IMR-90 (cell line): ENCODE data around the gene ITIH5. TPM values are rescaled to one million over a fixed set of nuclear protein-coding genes. Genes with fewer than 3 reads are reported as not detected.

ENCODE experiments used
- ATAC-seq: fragments of 200-7000 bp; cut with Tn5 transposase; 2 replicates; pipeline ENCODE4 v1.9.1; 2020; ENCODE audit warnings: low read depth, mild to moderate bottlenecking, moderate library complexity
- BruUV-seq: library from RNA; stranded (reverse); fragments of 400-500 nt; replicated peaks from 2 replicates; lab custom pipeline; 2021; lab: Mats Ljungman, UMichigan
- CTCF ChIA-PET: fragments of 300-600 bp; formaldehyde crosslinking; extraction: SDS; loops from one replicate; lab custom pipeline; 2021; ENCODE audit warnings: antibody characterized with exemption; lab: Yijun Ruan, JAX
- POLR2A ChIA-PET: fragments of 300-600 bp; sonication (Branson Sonifier 250); formaldehyde crosslinking; loops from one replicate; lab custom pipeline; 2022; ENCODE audit warnings: antibody characterized with exemption; ENCODE audit not compliant: unreplicated experiment; lab: Charles Lee
- DNase-seq: peaks from one replicate; pipeline ENCODE4 v3.0.0; 2013
- H2AFZ ChIP-seq: replicated peaks from 2 replicates; pipeline ENCODE3; 2013; ENCODE audit warnings: low read length, mild to moderate bottlenecking; ENCODE audit not compliant: poor library complexity
- H2AK5ac ChIP-seq: 2 replicates; pipeline ENCODE4 v1.6.1; 2013; ENCODE audit warnings: low read depth, low read length, inconsistent platforms
- H2AK9ac ChIP-seq: replicated peaks from 2 replicates; pipeline ENCODE3; 2013; ENCODE audit warnings: mild to moderate bottlenecking, low read depth, low read length, moderate library complexity; ENCODE audit not compliant: poor library complexity
- H2BK120ac ChIP-seq: 2 replicates; pipeline ENCODE4 v1.6.1; 2013; ENCODE audit warnings: low read depth, low read length, inconsistent platforms
- H2BK15ac ChIP-seq: 3 replicates; pipeline ENCODE4 v1.6.1; 2013; ENCODE audit warnings: low read depth, low read length, inconsistent platforms
- H2BK20ac ChIP-seq: 2 replicates; pipeline ENCODE4 v1.6.1; 2013; ENCODE audit warnings: low read depth, mild to moderate bottlenecking, inconsistent platforms, low read length, moderate library complexity
- H2BK5ac ChIP-seq: 2 replicates; pipeline ENCODE4 v1.6.1; 2013; ENCODE audit warnings: mild to moderate bottlenecking, low read depth, low read length, inconsistent platforms; ENCODE audit not compliant: poor library complexity, severe bottlenecking
- H3K14ac ChIP-seq: replicated peaks from 2 replicates; pipeline ENCODE4 v1.6.1; 2013; ENCODE audit warnings: low read depth, low read length, inconsistent platforms
- H3K18ac ChIP-seq: 2 replicates; pipeline ENCODE4 v1.6.1; 2013; ENCODE audit warnings: low read depth, low read length, control low read depth
- H3K23ac ChIP-seq: 2 replicates; pipeline ENCODE4 v1.6.1; 2013; ENCODE audit warnings: low read depth, low read length, inconsistent platforms
- H3K27ac ChIP-seq: 2 replicates; pipeline ENCODE4 v1.5.1; 2013; ENCODE audit warnings: mild to moderate bottlenecking, control low read depth, low read length; ENCODE audit not compliant: insufficient read depth
- H3K27me3 ChIP-seq: 2 replicates; pipeline ENCODE4 v1.6.1; 2013; ENCODE audit warnings: low read length; ENCODE audit not compliant: control insufficient read depth, insufficient read depth
- H3K36me3 ChIP-seq: 2 replicates; pipeline ENCODE4 v1.6.1; 2013; ENCODE audit warnings: low read length, mixed read lengths; ENCODE audit not compliant: control insufficient read depth, insufficient read depth
- H3K4ac ChIP-seq: 2 replicates; pipeline ENCODE4 v1.6.1; 2013; ENCODE audit warnings: low read depth, low read length, inconsistent platforms
- H3K4me1 ChIP-seq: 2 replicates; pipeline ENCODE4 v1.6.1; 2013; ENCODE audit warnings: low read length, mixed read lengths; ENCODE audit not compliant: control insufficient read depth, insufficient read depth
- H3K4me2 ChIP-seq: 2 replicates; pipeline ENCODE4 v1.6.1; 2013; ENCODE audit warnings: low read depth, mild to moderate bottlenecking, control low read depth, low read length, moderate library complexity
- H3K4me3 ChIP-seq: 2 replicates; pipeline ENCODE4 v1.5.1; 2013; ENCODE audit warnings: low read depth, mild to moderate bottlenecking, control low read depth, low read length, moderate library complexity; ENCODE audit not compliant: insufficient read depth
- H3K56ac ChIP-seq: 2 replicates; pipeline ENCODE4 v1.6.1; 2013; ENCODE audit warnings: low read length, inconsistent platforms; ENCODE audit not compliant: insufficient read depth; ENCODE audit errors: extremely low read depth
- H3K79me1 ChIP-seq, 2 experiments: 2 replicates each; pipeline ENCODE4 v1.6.1; 2013; ENCODE audit warnings: low read length in 2 of 2, inconsistent platforms in 1 of 2, low read depth in 1 of 2
- H3K9ac ChIP-seq: 2 replicates; pipeline ENCODE4 v1.6.1; 2013; ENCODE audit warnings: low read depth, low read length, control low read depth
- H3K9me1 ChIP-seq: 2 replicates; pipeline ENCODE4 v1.6.1; 2013; ENCODE audit warnings: low read length, inconsistent platforms; ENCODE audit not compliant: insufficient read depth
- H3K9me3 ChIP-seq: 2 replicates; pipeline ENCODE4 v1.6.1; 2013; ENCODE audit warnings: low read length; ENCODE audit not compliant: control insufficient read depth, insufficient read depth
- H4K20me1 ChIP-seq: 2 replicates; pipeline ENCODE4 v1.6.1; 2013; ENCODE audit warnings: low read length, inconsistent platforms; ENCODE audit not compliant: insufficient read depth
- H4K5ac ChIP-seq: 2 replicates; pipeline ENCODE4 v1.6.1; 2013; ENCODE audit warnings: mild to moderate bottlenecking, low read depth, low read length, control low read depth
- H4K8ac ChIP-seq, 2 experiments: 2 replicates each; pipeline ENCODE4 v1.6.1; 2013; ENCODE audit warnings: low read depth in 2 of 2, low read length in 2 of 2, control low read depth in 1 of 2, inconsistent platforms in 1 of 2
- H4K91ac ChIP-seq: 2 replicates; pipeline ENCODE4 v1.6.1; 2013; ENCODE audit warnings: low read depth, low read length, inconsistent platforms; ENCODE audit not compliant: insufficient read depth
- BHLHE40 ChIP-seq: fragments of 150-350 bp; IDR thresholded peaks from 2 replicates; pipeline ENCODE4 v1.6.1; 2016; ENCODE audit warnings: mild to moderate bottlenecking, low read depth, low read length
- CHD1 ChIP-seq: IDR thresholded peaks from 2 replicates; pipeline ENCODE4 v1.6.1; 2012; ENCODE audit warnings: low read depth, low read length, improper control_type of control experiment
- CTCF ChIP-seq: conservative IDR thresholded peaks from 2 replicates; pipeline ENCODE4 v1.5.1; 2012; ENCODE audit warnings: mild to moderate bottlenecking, low read depth, low read length, improper control_type of control experiment
- ELK1 ChIP-seq: fragments of 150-350 bp; IDR thresholded peaks from 2 replicates; pipeline ENCODE4 v1.6.1; 2016; ENCODE audit warnings: low read depth, mild to moderate bottlenecking, low read length, moderate library complexity, borderline replicate concordance
- FOS ChIP-seq: fragments of 150-350 bp; IDR thresholded peaks from 2 replicates; pipeline ENCODE4 v1.6.1; 2016; ENCODE audit warnings: low read depth, low read length
- MAZ ChIP-seq: IDR thresholded peaks from 2 replicates; pipeline ENCODE4 v1.6.1; 2012; ENCODE audit warnings: low read depth, mild to moderate bottlenecking, low read length, improper control_type of control experiment, moderate library complexity, borderline replicate concordance
- NFE2L2 ChIP-seq: fragments of 150-350 bp; IDR thresholded peaks from 2 replicates; pipeline ENCODE4 v1.6.1; 2016; ENCODE audit warnings: low read depth, mild to moderate bottlenecking, low read length
- POLR2A ChIP-seq: IDR thresholded peaks from 2 replicates; pipeline ENCODE4 v1.6.1; 2012; ENCODE audit warnings: mild to moderate bottlenecking, low read depth, low read length
- RAD21 ChIP-seq: IDR thresholded peaks from 2 replicates; pipeline ENCODE4 v1.6.1; 2012; ENCODE audit warnings: low read length, improper control_type of control experiment
- RCOR1 ChIP-seq: IDR thresholded peaks from 2 replicates; pipeline ENCODE4 v1.6.1; 2012; ENCODE audit warnings: mild to moderate bottlenecking, low read length, improper control_type of control experiment; ENCODE audit not compliant: insufficient replicate concordance
- RFX5 ChIP-seq: IDR thresholded peaks from 2 replicates; pipeline ENCODE4 v1.8.0; 2012; ENCODE audit warnings: low read depth, mild to moderate bottlenecking, low read length, moderate library complexity
- WGBS, 2 experiments: methylation state at CpG; one replicate each; pipeline versions ENCODE4 v1.1.5 to v1.1.7; 2013; ENCODE audit warnings: missing lambda C conversion rate in 2 of 2; ENCODE audit not compliant: insufficient read length in 1 of 2; ENCODE audit errors: extremely low coverage in 2 of 2; 5-methylcytosine and 5-hydroxymethylcytosine counted together
- dilution Hi-C: fragments of 300-500 bp; cut with HindIII; formaldehyde crosslinking; loops from one replicate; pipeline ENCODE4 v1.14.3; 2018; ENCODE audit warnings: low sequenced_read_pairs; ENCODE audit not compliant: unreplicated experiment
- in situ Hi-C: fragments of 300-500 bp; cut with MboI; formaldehyde crosslinking; loops from 3 replicates; pipeline ENCODE4 v1.14.3; 2019; ENCODE audit warnings: low sequenced_read_pairs, inconsistent platforms, mixed read lengths
- intact Hi-C: fragments of 100-400 bp; cut with micrococcal nuclease; formaldehyde crosslinking; loops from 2 replicates; pipeline ENCODE4 v1.10.0; 2022
- polyA plus RNA-seq, 3 experiments: library from polyadenylated mRNA; depleted of rRNA; stranded (reverse); fragments of >200 nt; gene quantifications; 2 replicates each; pipeline ENCODE4 v1.2.3, GENCODE V29; 2012; ENCODE audit warnings: low replicate concordance in 1 of 3
- total RNA-seq: library from RNA; depleted of rRNA; stranded (reverse); fragments of >200 nt; gene quantifications from 2 replicates; pipeline ENCODE4 v1.2.3, GENCODE V29; 2012
- TF ChIP-seq, protein P1 (sequence below): fragments of 150-350 bp; IDR thresholded peaks from 2 replicates; pipeline ENCODE4 v1.6.1; 2017; ENCODE audit warnings: mild to moderate bottlenecking, antibody characterized with exemption, low read length, low read depth

The ITIH5 gene
- total and polyA plus RNA-seq, 2 of the 4 experiments (the other 2 are of a cell fraction), result under 0.01 to 0.07 TPM

- H2AFZ ChIP-seq, result no peak overlapping the region
Observed at GRCh38 chr10:7566891-7567290, 99.9 kb downstream of the ITIH5 start.

More at GRCh38 chr10:7566891-7567290, 99.9 kb downstream of the ITIH5 start:
- Histone ChIP-seq H3K27me3 (no peaks in the 10 kb centered on the region; the same call in 1 of the 2 replicates), H4K5ac (no peak overlapping the region), H3K4me1 (peaks cover 6% of the 10 kb centered on the region; the same call in 1 of the 2 replicates), H3K23ac (no peak overlapping the region), H3K9me3 (peaks cover 4% of the 10 kb centered on the region; the same call in 1 of the 2 replicates), H3K9me1 (no peaks in the 10 kb centered on the region), H2AK5ac (no peak overlapping the region), H3K79me1 (no peaks in the 10 kb centered on the region), H3K4me2 (no peak overlapping the region), H4K8ac (no peak overlapping the region), H4K20me1 (no peaks in the 10 kb centered on the region), H3K4ac (no peak overlapping the region), H2BK20ac (no peak overlapping the region), H3K18ac (no peak overlapping the region), H3K14ac (no peak overlapping the region), H3K9ac (no peak overlapping the region), H3K4me3 (no peak overlapping the region), H2BK5ac (no peak overlapping the region), H3K27ac (no peak overlapping the region), H2BK15ac (no peak overlapping the region), H3K36me3 (no peaks in the 10 kb centered on the region), H2BK120ac (no peak overlapping the region), H4K91ac (no peak overlapping the region), H3K56ac (no peak overlapping the region), H2AK9ac (no peak overlapping the region)
- ChIA-PET POLR2A (no interaction called here), CTCF (no interaction called here)
- dilution Hi-C loops (no loop called here), in situ Hi-C loops (no loop called here), intact Hi-C loops (no loop called here)
- WGBS, 2 experiments, result no CpG with 5 or more reads among the region's 5 CpGs
- DNase-seq (no peak), ATAC-seq (no peak)
- no TSS peak for BruUV-seq
- TF ChIP-seq CTCF (no peak), MAZ (no peak), POLR2A (no peak), RAD21 (no peak), RCOR1 (no peak), NFE2L2 (no peak), ELK1 (no peak), BHLHE40 (no peak), FOS (no peak), RFX5 (no peak), CHD1 (no peak)
- TF ChIP-seq, protein P1, sequence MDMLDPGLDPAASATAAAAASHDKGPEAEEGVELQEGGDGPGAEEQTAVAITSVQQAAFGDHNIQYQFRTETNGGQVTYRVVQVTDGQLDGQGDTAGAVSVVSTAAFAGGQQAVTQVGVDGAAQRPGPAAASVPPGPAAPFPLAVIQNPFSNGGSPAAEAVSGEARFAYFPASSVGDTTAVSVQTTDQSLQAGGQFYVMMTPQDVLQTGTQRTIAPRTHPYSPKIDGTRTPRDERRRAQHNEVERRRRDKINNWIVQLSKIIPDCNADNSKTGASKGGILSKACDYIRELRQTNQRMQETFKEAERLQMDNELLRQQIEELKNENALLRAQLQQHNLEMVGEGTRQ, result no peak
